Fibroblast of pulmonary artery (primary cell): ENCODE data around the gene SLC6A11.

ENCODE experiments used
- DNase-seq: peaks from one replicate; pipeline ENCODE4 v3.0.0-alpha.2; 2010; ENCODE audit warnings: low read depth
- H3K4me3 ChIP-seq: replicated peaks from 2 replicates; pipeline ENCODE4 v1.5.1; 2011; ENCODE audit warnings: low read depth, mild to moderate bottlenecking, control low read depth, low read length, moderate library complexity
- TF ChIP-seq, protein P1 (sequence below): IDR thresholded peaks from 2 replicates; pipeline ENCODE4 v1.5.1; 2011; ENCODE audit warnings: mild to moderate bottlenecking, control low read depth, low read length, inconsistent platforms; ENCODE audit errors: missing control alignments

SLC6A11 gene

DNA sequence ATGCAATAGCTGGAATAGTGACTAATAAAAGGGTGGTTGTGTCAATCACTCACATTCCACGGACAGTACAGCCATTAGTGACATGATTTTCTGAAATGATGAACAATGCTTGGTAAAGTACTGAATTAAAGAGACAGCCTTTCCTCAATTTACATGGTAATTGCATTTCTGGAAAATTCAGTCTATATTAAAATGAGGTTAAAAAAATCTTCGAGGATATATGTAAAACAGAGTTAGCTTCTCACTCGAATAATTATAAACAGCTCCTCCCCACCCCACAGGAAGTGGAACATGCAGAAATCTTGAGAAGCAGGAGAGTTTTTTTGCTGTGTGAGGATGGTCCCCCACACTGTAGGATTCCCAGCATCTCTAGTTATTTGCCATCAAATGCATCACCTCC, 42.1 kb downstream of the SLC6A11 start:
- TF ChIP-seq, protein P1, sequence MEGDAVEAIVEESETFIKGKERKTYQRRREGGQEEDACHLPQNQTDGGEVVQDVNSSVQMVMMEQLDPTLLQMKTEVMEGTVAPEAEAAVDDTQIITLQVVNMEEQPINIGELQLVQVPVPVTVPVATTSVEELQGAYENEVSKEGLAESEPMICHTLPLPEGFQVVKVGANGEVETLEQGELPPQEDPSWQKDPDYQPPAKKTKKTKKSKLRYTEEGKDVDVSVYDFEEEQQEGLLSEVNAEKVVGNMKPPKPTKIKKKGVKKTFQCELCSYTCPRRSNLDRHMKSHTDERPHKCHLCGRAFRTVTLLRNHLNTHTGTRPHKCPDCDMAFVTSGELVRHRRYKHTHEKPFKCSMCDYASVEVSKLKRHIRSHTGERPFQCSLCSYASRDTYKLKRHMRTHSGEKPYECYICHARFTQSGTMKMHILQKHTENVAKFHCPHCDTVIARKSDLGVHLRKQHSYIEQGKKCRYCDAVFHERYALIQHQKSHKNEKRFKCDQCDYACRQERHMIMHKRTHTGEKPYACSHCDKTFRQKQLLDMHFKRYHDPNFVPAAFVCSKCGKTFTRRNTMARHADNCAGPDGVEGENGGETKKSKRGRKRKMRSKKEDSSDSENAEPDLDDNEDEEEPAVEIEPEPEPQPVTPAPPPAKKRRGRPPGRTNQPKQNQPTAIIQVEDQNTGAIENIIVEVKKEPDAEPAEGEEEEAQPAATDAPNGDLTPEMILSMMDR: no peak
- no peak overlapping the region for H3K4me3 ChIP-seq
- no peak for DNase-seq

DNA sequence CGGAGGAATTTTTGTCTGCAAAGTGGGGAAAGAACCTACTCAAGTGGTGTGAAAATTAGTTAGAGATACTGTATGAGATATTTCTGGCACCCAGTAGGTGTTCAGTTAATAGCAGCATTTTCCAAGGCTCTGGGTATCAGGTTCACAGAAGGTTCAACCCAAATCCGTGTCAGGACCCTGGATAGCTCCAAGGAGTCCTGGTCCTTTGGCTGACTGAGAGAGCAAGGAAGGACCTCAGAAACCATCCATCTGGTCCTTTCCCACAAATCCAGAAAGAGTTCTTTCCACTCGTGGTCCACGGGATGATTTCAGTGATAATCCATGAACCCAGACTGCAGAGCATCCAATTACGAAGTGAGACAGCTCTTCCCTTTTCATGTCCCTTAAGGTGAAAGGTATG, 51.4 kb downstream of the SLC6A11 start:
- TF ChIP-seq, protein P1: no peak
- peak; percentile 24 for DNase-seq

DNA sequence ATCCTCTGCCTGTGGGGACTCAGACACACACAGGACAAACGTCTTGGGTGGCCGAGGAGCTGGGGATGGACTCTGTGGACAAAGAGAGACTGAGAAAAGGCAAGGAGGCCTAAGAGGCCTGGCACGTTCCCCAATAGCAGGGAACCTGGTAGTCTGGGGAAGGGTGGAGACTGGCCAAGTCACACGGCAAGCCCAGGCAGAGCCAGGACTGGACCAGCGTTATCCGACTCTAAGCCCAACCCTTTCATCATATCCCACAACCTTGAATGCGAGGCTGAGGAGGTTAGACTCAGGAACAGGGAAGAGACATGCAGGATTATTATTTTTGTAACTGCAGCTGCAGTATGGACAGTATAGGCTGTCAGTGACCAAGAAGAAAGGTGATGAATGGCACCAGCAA, 53.4 kb downstream of the SLC6A11 start:
- TF ChIP-seq, protein P1: no peak
- DNase-seq: no peak
- H3K4me3 ChIP-seq: no peak overlapping the region

More for the DNA sequence above, 51.4 kb downstream of the SLC6A11 start:
- H3K4me3 ChIP-seq: no peak overlapping the region

DNA sequence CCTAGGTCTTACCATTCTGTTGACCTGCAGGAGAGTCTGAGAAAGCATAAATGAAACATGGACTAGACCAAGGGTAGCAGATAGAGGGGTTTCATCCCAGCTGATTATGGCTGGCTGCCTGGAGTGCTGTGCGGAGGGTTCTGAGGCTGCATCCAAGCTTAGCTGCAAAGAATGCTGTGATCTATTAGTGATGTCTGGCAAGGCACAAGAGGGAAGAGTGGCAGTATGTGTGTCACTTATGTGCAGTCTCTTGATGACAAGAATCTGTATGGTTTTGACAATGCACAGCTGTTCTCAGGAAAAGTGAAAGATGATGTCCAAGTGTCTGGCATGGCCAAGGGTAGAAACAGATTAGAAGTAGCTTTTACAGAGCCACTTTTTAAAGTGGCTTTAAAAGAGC, 54.3 kb downstream of the SLC6A11 start:
- H3K4me3 ChIP-seq: no peak overlapping the region
- DNase-seq: no peak
- TF ChIP-seq, protein P1: no peak

DNA sequence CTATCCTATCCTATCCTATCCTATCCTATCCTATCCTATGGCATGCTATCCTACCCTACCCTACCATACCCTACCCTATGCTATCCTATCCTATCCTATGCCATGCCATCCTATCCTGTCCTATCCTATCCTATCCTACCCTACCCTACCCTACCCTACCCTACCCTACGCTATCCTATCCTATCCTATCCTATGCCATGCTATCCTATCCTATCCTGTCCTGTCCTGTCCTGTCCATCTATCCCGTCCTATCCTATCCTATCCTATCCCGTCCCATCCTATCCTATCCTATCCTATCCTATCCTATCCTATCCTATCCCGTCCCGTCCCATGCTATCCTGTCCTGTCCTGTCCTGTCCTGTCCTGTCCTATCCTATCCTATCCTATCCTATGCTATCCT, 57.4 kb downstream of the SLC6A11 start:
- H3K4me3 ChIP-seq: no peak overlapping the region

DNA sequence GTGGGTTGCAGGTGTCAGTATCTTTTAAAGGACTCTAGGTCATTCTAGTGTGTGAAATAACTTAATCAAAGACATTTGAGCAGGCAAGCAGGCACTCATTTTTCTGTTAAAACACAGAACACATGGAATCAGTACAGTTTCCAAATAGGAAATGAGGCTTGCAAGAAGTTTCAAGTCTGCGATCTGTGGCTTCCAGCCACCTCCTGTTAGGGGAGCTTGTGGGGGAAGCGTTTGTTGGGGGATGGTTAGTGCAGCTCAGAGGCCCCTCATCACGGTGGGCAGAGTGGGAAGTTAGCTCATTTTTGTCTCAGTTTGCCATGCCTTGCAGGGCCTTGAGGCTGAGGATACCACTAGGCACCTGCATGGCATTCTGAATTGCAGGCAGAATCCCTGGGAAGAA, 59.9 kb downstream of the SLC6A11 start:
- TF ChIP-seq, protein P1: no peak
- DNase-seq: no peak
- H3K4me3 ChIP-seq: no peak overlapping the region

More for the DNA sequence above, 57.4 kb downstream of the SLC6A11 start:
- DNase-seq: no peak
- TF ChIP-seq, protein P1: no peak

DNA sequence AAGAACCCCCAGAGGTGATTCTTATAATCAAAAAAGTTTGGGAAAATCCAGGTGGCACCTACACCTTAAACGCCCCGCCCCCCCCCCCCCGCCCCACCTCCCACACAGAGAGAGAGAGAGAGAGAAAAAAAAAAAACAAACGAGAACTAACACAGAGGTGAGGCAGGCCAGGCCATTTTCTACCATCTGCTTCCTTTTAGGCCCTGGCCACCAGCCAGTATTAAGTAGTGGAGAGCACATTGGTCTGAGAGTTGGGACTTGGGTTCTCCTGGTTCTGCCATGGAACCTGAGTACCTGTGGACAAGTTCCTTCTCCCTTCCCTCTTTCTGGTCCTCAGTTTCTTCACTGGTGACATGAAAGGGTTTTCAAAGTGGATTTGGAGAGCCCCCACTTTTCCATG, 60.6 kb downstream of the SLC6A11 start:
- TF ChIP-seq, protein P1: no peak
- DNase-seq: no peak
- no peak overlapping the region for H3K4me3 ChIP-seq
